Esophagus muscularis mucosa (tissue), 4 donors: ENCODE data around the gene ASTN2. TPM values are rescaled to one million over a fixed set of nuclear protein-coding genes. Genes with fewer than 3 reads are reported as not detected.
A peak's percentile ranks its signal among the peaks of the same experiment; 100 is the strongest.

ENCODE experiments used
- DNase-seq: peaks from one replicate; pipeline ENCODE4 v3.0.0-alpha.2; 2017; ENCODE audit errors: extremely low spot score
- H3K27ac ChIP-seq, 4 donors: fragments of 200-600 bp; sonication (generic); replicated peaks in 1 of 4; 1 replicate in 3 of 4; 2 replicates in 1 of 4; pipeline ENCODE4 v1.5.1; 2016 to 2019; ENCODE audit warnings: mild to moderate bottlenecking in 1 of 4
- H3K27me3 ChIP-seq, 4 donors: fragments of 200-600 bp; sonication (generic); one replicate each; pipeline versions ENCODE4 v1.5.1 to v1.6.0; 2016 to 2019
- H3K36me3 ChIP-seq, 4 donors: fragments of 200-600 bp; sonication (generic); one replicate each; pipeline ENCODE4 v1.5.1; 2016 to 2019
- H3K4me1 ChIP-seq, 4 donors: fragments of 200-600 bp; sonication (generic); one replicate each; pipeline ENCODE4 v1.5.1; 2016 to 2019
- H3K4me3 ChIP-seq, 4 donors: fragments of 200-600 bp; sonication (generic); 1 replicate in 2 of 4; 2 replicates in 2 of 4; pipeline ENCODE4 v1.5.1; 2016 to 2019; ENCODE audit warnings: mild to moderate bottlenecking in 4 of 4, moderate library complexity in 1 of 4
- H3K9me3 ChIP-seq, 4 donors: fragments of 200-600 bp; sonication (generic); 1 replicate in 3 of 4; 2 replicates in 1 of 4; pipeline ENCODE4 v1.5.1; 2016 to 2019
- CTCF ChIP-seq, 3 experiments: fragments of 200-600 bp in 2 of 3; fragments of 450-650 bp in 1 of 3; sonication (generic) in 2 of 3; IDR thresholded peaks; one replicate each; pipeline ENCODE4 v1.5.1; 2017 to 2019; ENCODE audit warnings: antibody characterized with exemption in 3 of 3, mild to moderate bottlenecking in 2 of 3, moderate library complexity in 1 of 3
- EP300 ChIP-seq: sonication (generic); formaldehyde crosslinking; IDR thresholded peaks from one replicate; pipeline ENCODE4 v1.6.1; 2017; ENCODE audit warnings: antibody characterized with exemption
- POLR2A ChIP-seq: fragments of 450-650 bp; IDR thresholded peaks from one replicate; pipeline ENCODE4 v1.6.1; 2017; ENCODE audit warnings: antibody characterized with exemption, moderate library complexity, mild to moderate bottlenecking, low read depth
- POLR2AphosphoS5 ChIP-seq, 2 donors: sonication (generic); formaldehyde crosslinking; IDR thresholded peaks; one replicate each; pipeline ENCODE4 v1.6.1; 2017; ENCODE audit warnings: antibody characterized with exemption in 2 of 2
- WGBS: methylation state at CpG from one replicate; pipeline ENCODE4 v1.1.5; 2018; 5-methylcytosine and 5-hydroxymethylcytosine counted together
- intact Hi-C: fragments of 100-400 bp; cut with DNase I; formaldehyde crosslinking; loops from one replicate; pipeline ENCODE4 v1.15.1; 2023
- total RNA-seq, 4 donors: library from RNA; depleted of rRNA; stranded (reverse); fragments of >200 nt; gene quantifications; one replicate each; pipeline versions ENCODE4 v1.1.0 to v1.2.1, GENCODE V29; 2016

ASTN2 gene
- total RNA-seq, 4 donors from 2014 or later = 4.2 to 6.9 (median 5.5) TPM

- intact Hi-C loops = no loop called here
- no peak for TF ChIP-seq POLR2AphosphoS5 (IDR thresholded peaks at IDR 0.05)
- H3K27ac ChIP-seq = no peak overlapping the region
- H3K4me3 ChIP-seq = no peak overlapping the region
- DNase-seq = no peak
- no peaks in the 10 kb centered on the region for H3K27me3 ChIP-seq
- no peaks in the 10 kb centered on the region for H3K9me3 ChIP-seq
- H3K36me3 ChIP-seq = no peaks in the 10 kb centered on the region
- peaks cover 0 to 11% (median 4%) of the 10 kb centered on the region in 4 donors for H3K4me1 ChIP-seq
- whole genome bisulfite sequencing = 94% methylated on average over 3 of the region's 3 CpGs
Measured at GRCh38 chr9:116564266-116564793, 850.5 kb downstream of the ASTN2 start.

- H3K9me3 ChIP-seq = no peaks in the 10 kb centered on the region
- no peaks in the 10 kb centered on the region for H3K4me1 ChIP-seq
- TF ChIP-seq EP300 (no peak), POLR2A (no peak), CTCF (IDR thresholded peaks at IDR 0.05) (no peak), POLR2AphosphoS5 (IDR thresholded peaks at IDR 0.05) (no peak)
- no peak overlapping the region for H3K4me3 ChIP-seq
- no peaks in the 10 kb centered on the region for H3K27me3 ChIP-seq
- 95% methylated on average over 5 of the region's 5 CpGs for WGBS
- no peak overlapping the region for H3K27ac ChIP-seq
- H3K36me3 ChIP-seq = no peaks in the 10 kb centered on the region
- DNase-seq = no peak
- intact Hi-C loops = no loop called here
Measured at GRCh38 chr9:116558818-116559540, 855.9 kb downstream of the ASTN2 start.

GRCh38 chr9:116558035-116558434 is 856.8 kb downstream of the ASTN2 start:
- TF ChIP-seq EP300 (no peak), POLR2AphosphoS5 (IDR thresholded peaks at IDR 0.05) (no peak), CTCF (IDR thresholded peaks at IDR 0.05) (no peak), POLR2A (no peak)
- intact Hi-C loops = no loop called here
- no peak overlapping the region for H3K27ac ChIP-seq
- H3K36me3 ChIP-seq = no peaks in the 10 kb centered on the region
- H3K27me3 ChIP-seq = no peaks in the 10 kb centered on the region
- no peaks in the 10 kb centered on the region for H3K4me1 ChIP-seq
- no peaks in the 10 kb centered on the region for H3K9me3 ChIP-seq
- H3K4me3 ChIP-seq = no peak overlapping the region
- no peak for DNase-seq

- Histone ChIP-seq H3K4me3 (no peak overlapping the region), H3K36me3 (no peaks in the 10 kb centered on the region), H3K27ac (peak overlapping the region in 1 of 4 donors; percentile 0), H3K9me3 (no peaks in the 10 kb centered on the region), H3K4me1 (peaks cover 5 to 9% (median 7%) of the 10 kb centered on the region in 4 donors), H3K27me3 (no peaks in the 10 kb centered on the region)
- TF ChIP-seq POLR2AphosphoS5 (IDR thresholded peaks at IDR 0.05) (no peak), EP300 (no peak), POLR2A (no peak), CTCF (IDR thresholded peaks at IDR 0.05) (no peak)
- intact Hi-C loops = no loop called here
- WGBS = 98% methylated on average over 3 of the region's 3 CpGs
- DNase-seq = peak; percentile 29
Measured at GRCh38 chr9:116555556-116556155, 859.2 kb downstream of the ASTN2 start.

GRCh38 chr9:116555119-116555518 is 859.7 kb downstream of the ASTN2 start:
- Histone ChIP-seq H3K27me3 (no peaks in the 10 kb centered on the region), H3K27ac (peak overlapping the region in 1 of 4 donors; percentile 0), H3K9me3 (no peaks in the 10 kb centered on the region), H3K4me1 (peaks cover 10 to 14% (median 13%) of the 10 kb centered on the region in 4 donors), H3K4me3 (no peak overlapping the region), H3K36me3 (no peaks in the 10 kb centered on the region)
- WGBS = 83% methylated on average over 6 of the region's 7 CpGs
- DNase-seq = peak; percentile 47
- TF ChIP-seq EP300 (no peak), CTCF (IDR thresholded peaks at IDR 0.05) (no peak), POLR2A (no peak), POLR2AphosphoS5 (IDR thresholded peaks at IDR 0.05) (no peak)
- intact Hi-C loops = no loop called here
